ENCODE measurements around the gene ZNF891.

GRCh38 chr12:133135747-133136146 lies 5.7 kb upstream of the ZNF891 start:
- TF ChIP-seq RELA (CRISPR knock-in tag; IDR thresholded peaks at IDR 0.05; ENCODE audit: borderline replicate concordance) (no peak), CTCF (IDR thresholded peaks at IDR 0.05) (no peak), ZBTB21 (CRISPR knock-in tag; IDR thresholded peaks at IDR 0.05; ENCODE audit: borderline replicate concordance) (no peak)
- TF ChIP-seq, protein P1, sequence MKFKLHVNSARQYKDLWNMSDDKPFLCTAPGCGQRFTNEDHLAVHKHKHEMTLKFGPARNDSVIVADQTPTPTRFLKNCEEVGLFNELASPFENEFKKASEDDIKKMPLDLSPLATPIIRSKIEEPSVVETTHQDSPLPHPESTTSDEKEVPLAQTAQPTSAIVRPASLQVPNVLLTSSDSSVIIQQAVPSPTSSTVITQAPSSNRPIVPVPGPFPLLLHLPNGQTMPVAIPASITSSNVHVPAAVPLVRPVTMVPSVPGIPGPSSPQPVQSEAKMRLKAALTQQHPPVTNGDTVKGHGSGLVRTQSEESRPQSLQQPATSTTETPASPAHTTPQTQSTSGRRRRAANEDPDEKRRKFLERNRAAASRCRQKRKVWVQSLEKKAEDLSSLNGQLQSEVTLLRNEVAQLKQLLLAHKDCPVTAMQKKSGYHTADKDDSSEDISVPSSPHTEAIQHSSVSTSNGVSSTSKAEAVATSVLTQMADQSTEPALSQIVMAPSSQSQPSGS (CRISPR knock-in tag; IDR thresholded peaks at IDR 0.05; ENCODE audit: borderline replicate concordance, low read depth): no peak
